Epithelial cell of proximal tubule (primary cell): ENCODE measurements around the gene TP73. TPM values are rescaled to one million over a fixed set of nuclear protein-coding genes. Genes with fewer than 3 reads are reported as not detected.

Experiments
- DNase-seq: peaks from one replicate; pipeline ENCODE4 v3.0.0-alpha.2; 2011; ENCODE audit warnings: low read depth
- H3K4me3 ChIP-seq: 2 replicates; pipeline ENCODE4 v1.5.1; 2011; ENCODE audit warnings: low read depth, mild to moderate bottlenecking, low read length
- total RNA-seq: library from RNA; depleted of rRNA; stranded (reverse); fragments of >200 nt; gene quantifications from 2 replicates; pipeline ENCODE4 v1.2.3, GENCODE V29; 2015
- TF ChIP-seq, protein P1 (sequence below): conservative IDR thresholded peaks from 2 replicates; pipeline ENCODE4 v1.5.1; 2012; ENCODE audit warnings: low read depth, mild to moderate bottlenecking, low read length

Gene TP73
- total RNA-seq, 1 donor from 2014 or later = not detected

DNA sequence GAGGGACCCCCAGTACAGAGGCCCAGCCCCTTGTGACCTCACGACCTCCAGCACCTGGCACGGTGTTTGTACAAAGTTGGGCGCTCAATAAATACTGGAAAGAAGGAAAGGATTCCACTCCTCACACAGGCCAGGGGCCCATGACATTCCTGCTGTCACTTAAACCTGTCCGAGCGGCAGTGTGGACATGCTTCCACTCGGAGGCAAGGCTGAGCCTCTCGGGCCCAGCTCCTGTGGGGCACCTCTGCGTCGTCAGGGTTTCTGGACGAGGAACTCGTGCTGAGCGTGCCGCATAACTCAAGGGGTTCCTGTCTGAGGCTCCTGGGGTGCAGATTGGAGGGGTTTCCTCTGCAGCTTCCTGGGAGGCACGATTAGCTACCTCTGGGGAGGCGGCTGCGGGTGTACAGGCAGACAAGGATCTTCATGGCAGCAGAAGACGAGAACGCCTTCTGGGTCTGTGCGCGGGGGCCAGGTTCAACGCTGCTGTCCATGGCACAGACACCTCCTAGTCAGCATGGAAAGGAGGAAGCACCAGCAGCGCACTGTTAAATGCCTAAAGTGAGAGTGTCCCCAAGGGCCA lies 116.6 kb downstream of the TP73 start:
- no peak for DNase-seq
- TF ChIP-seq, protein P1, sequence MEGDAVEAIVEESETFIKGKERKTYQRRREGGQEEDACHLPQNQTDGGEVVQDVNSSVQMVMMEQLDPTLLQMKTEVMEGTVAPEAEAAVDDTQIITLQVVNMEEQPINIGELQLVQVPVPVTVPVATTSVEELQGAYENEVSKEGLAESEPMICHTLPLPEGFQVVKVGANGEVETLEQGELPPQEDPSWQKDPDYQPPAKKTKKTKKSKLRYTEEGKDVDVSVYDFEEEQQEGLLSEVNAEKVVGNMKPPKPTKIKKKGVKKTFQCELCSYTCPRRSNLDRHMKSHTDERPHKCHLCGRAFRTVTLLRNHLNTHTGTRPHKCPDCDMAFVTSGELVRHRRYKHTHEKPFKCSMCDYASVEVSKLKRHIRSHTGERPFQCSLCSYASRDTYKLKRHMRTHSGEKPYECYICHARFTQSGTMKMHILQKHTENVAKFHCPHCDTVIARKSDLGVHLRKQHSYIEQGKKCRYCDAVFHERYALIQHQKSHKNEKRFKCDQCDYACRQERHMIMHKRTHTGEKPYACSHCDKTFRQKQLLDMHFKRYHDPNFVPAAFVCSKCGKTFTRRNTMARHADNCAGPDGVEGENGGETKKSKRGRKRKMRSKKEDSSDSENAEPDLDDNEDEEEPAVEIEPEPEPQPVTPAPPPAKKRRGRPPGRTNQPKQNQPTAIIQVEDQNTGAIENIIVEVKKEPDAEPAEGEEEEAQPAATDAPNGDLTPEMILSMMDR = no peak
- no peak overlapping the region for H3K4me3 ChIP-seq

DNA sequence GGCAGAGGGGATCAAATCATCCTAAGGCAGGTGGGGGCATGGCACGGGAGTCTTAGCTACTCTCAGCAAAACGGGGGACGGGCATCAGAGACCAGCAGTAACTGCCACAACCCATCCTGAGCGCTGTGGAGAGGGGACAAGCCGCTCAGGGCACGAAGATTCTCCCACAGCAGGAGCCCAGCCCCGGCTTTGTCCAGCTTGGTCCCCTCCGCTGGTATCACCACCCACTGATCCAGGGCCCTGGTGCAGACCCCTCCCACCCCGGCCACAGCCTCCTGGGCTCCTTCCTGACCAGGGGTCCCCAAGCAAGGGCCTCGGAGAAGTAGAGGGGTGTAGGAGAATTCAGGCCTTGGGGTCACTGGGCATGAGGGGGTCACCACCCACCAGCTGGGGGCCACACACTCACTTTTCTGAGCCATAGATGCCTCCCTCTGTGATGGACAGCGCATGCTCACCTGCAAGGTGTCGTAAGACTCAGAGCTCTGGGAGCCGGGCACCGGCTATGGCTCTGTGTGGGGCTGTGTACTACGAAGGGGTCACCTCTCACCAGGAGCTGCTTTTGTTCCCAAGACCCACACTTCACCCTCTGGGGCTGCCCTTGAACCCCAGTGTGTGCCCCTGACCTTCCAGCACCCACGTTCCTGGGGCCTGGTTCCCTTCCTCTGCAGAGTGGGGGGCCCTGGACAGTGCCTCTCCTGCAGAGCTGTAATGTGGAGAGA lies 117.9 kb downstream of the TP73 start:
- no peak for DNase-seq
- TF ChIP-seq, protein P1 = no peak
- H3K4me3 ChIP-seq = no peak overlapping the region

DNA sequence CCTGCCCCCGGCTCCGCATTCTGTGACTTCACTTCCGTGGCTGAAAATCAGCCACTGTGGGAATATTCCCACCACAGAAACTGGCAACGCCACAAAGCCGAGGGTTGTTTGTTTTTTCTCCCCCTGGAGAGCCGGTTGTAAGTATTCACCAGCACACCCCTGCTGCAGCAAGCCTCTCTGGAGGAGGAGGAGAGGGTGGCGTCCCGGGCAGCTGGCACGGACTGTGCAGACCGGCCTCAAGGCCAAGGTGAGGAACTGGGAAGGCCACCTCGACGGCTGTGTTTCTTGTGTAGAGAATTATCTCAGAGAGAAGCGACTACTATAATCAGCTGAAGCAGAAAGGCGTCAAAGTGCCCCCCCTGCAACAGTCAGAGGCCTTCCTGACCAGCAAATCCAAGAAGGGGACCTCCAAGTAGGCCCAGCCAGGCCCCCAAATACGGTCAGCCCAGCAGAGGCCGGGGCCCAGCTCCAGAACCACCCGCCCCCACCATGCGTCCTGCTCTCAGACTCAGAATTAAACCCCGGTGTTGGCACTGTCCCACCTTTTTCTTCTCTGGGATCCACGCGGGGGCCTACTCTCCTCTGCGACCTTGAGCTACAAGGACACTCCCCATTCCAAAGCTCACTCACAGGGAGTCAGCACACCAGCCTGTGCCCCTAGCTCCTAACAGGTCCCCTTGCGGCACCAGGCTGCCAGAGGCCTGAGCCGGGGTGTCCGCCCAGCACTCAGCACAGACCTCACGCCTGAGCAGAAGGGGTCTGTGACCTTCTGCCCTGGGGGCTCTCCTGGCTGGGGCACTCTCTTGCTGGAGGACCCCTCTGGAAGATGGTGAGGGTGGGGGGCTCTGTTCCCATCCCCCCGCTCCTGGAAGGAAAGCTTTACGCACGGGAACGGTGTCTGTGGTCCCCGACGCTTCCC lies 119.1 kb downstream of the TP73 start:
- DNase-seq = no peak
- H3K4me3 ChIP-seq = peak overlapping the region; percentile 66
- TF ChIP-seq, protein P1 = no peak

DNA sequence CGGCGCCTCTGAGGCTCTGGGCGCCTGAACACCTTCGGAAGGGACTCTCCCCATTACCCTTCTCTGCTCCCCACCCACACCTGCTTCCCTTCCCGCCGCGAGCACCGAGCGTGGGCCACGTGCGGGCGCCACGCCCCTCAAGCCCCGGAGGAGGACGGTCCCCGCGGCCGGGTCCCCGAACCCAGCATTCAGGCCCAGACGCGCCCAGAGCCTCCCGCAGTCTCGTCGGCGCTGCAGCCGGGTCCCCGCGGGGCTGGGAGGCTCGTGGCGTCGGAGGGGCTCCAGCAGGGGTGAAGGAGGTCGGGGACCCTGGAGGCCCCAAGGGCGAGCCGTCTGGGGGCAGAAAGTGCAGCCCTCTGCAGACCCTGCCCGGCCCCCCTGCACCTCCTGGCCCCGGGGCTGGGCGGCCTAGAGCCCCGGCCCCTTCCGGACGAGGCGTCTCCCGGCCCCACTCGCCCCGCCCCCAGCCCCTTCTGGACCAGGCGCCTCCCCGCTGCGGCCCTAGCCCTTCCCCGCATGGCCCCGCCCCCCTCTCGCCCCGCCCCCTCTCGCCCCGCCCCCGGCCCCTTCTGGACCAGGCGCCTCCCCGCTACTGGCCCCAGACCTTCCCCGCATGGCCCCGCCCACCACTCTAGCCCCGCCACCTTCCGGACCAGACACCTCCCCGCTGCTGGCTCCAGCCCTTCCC lies 119.9 kb downstream of the TP73 start:
- H3K4me3 ChIP-seq = peak overlapping the region; percentile 66
- DNase-seq = no peak
- TF ChIP-seq, protein P1 = no peak

DNA sequence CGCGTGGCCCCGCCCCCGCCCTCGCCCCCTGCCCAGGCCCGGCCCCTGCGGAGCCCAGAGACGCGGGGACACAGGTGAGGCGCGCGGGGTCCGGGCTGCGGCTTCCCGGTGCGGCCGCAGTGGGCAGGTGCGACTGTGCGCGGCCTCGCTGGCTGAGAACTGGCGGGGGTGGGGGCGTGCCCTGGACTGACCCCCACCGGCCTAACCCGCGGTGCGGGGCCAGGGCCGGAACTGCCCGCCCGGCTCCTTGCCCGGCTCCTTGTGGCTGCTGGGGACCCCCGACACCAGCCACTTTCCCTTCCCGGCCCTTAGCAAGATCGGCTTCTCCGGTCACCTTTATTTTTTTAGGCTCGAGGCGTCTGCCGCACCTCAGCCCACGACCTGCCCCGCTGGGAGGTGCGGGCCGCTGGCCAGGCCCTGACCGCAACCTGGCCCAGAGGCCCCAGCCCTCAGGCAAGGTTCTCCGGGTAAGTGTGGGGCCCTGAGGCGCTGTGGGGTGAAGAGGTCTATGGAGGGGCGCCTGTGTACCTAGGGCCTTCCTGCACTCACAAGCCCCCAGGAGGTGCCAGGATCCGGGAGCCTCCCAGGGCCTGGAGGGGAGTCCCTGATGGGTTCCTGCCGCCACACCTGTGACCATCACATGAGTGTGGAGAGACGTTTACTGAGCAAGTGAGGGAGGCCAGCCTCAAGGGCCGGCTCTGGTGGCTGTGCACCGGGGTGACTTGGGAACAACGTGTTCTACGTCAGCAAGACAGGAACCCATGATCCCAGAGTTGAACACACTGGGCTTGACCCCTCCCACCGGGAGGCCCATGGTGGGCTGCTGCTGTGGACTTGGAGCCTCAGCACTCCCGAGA lies 120.6 kb downstream of the TP73 start, which contains the start of gene SMIM1:
Gene SMIM1, plus strand, starts transcription at position 35 of the 857 bp plus-strand sequence. CDS start 2,625 bp downstream, outside the sequence.
- peak within 1 kb of the TSS; percentile 66 for H3K4me3 ChIP-seq
- TF ChIP-seq, protein P1 = no peak
- DNase-seq = no peak
